Activated CD8-positive, alpha-beta memory T cell treated with anti-CD3 and anti-CD28 coated beads, Interleukin-2, amount 50 U/mL, for 1 hour (primary cell): ENCODE measurements around the gene ITIH4.

Source experiments
- DNase-seq: peaks from one replicate; pipeline ENCODE4 v3.0.0-alpha.2; 2020; ENCODE audit errors: extremely low read depth

Gene ITIH4

DNA sequence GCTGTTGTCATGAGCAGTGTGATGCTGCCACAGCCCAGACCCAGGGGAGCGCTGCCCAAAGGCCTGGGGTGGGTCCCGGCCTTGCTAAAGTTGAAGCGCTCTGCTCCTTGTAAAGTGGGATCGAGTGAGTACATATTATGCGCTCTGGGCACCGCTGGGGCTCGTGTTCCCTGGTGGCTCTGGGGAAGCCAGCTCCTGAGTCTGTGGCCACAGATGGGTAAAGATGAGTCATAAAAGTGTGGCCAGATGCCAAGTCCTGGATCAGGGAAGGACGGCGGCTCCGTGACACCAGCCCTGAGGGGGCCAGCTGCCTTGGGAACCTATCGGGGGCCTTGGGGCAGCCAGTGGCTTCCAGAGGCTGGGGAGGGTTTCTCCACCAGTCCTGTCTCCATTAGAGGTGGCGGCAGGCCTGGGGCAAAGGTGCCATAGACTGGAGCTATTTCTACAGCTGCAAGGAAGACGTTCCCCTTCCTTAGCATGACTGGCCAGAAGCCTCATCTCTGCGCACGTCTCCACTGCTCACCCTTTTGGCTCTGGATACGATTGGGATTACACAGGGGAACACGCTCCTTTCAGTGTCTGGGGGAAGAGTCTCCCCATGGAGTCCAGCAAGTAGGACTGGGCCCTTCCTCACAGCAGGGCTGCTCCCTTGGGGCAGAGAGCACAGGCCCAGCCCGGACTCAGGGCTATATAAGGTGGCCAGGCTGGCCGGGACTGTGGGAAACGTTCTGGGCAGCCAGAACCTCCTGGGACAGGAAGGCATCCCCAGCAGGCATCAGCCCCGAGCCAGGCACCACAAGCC is 1.2 kb upstream of the ITIH4 start:
- DNase-seq: no peak

DNA sequence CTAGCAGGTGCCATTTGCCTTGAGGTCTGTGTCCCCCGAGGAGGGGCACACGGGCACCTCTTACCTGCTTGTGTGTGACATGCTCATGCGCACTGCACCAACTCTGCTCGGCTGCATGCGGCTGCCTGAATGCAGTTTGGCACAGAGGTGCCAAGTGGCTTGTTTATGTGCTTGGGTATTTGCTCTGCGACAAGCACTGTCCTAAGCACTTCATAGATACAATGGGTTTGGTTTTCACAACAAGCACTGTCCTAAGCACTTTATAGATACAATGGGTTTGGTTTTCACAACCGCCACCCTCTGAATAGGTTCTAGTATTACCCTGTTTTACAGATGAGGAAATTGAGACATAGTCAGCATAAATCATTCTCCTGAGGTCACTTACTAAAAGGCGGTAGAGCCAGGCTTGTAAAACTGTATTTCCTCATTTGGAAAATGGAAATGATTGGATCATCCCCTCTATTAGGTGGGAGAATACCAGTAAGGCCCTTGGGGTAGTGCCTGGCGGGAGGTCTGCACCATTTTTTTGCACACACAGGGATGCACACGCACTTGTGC is 487 bp downstream of the ITIH4 start:
- no peak for DNase-seq

DNA sequence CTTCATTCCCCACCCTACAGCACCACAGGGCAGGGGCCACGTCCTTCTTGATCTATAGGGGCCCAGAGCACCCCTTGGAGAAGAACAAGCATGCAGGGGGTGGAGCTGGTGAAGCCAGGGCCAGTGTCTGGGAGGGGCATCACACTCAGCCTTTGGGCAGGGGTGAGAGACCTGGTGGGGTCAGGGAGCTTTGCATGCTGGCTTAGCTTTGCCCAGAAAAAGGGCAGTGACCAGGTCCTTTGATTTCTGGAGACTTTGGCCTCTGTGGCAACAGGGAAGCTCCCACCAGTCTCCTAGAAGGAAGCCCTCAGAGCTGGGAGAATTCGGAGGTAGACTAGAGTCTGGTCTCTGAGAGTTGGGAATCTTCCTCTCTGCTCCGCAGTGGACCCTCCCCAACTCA is 990 bp downstream of the ITIH4 start:
- no peak for DNase-seq

DNA sequence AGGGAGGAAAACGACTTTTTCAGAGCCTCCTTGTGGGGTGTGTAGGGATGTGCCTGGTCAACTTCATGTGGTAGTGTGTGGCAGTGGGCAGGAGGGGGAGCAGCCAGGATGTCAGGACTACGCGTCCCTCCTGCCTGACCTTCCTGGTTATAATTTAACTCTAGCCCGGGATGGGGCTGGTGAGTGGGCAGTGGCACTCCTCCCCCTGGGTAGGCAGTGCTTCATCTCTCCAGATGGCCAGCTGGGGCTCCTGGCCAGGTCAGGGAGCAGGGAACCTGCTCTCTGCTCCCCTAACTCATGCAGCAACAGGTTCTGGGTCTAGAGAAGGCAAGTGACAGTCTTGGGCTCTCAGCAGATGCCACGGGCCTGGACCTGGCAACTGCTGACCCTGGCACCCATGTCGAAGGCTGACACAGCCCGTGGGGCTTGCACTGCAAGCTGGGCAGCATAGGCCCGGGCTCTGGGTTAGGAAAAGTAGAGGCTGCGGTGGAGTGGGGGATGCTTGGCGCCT is 2.6 kb downstream of the ITIH4 start:
- DNase-seq: no peak

DNA sequence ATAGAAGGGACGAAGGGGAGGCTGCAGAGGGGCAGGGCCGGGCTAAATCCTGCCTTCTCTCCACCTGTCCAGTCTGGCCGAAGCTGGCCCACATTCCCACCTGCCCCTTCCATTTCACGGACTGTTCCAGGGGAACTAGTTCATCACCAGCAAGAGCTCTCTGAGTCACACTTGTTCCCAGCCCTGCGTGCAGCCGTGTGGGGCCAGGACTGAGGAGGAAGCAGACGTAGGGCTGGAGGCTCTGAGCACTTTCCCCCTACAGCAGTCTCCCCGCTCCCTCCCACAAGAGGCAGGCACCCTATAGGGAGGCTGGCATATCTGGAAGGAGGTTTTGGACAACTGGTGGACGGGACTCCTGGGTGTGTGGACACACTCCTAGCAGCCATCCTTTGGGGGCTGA is 3.0 kb downstream of the ITIH4 start:
- no peak for DNase-seq

DNA sequence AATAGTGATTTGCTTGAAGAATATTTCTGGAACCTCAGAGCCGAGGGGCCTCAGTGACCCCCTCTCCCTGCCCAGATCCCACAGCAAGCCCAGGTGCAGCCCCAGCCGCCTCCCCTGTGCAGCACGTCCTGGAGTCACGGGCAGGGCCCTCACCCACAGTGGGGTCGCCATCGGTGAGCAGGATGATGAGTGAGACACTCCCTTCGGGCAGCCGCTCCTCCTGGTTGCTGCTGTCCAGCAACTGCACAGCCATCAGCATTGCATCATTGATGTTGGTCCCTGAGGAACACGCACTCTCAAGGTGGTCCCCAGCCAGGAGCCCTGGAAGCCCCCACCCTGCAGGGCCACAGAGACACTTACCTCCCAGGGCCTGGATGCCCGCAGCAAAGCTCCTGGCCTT is 6.4 kb downstream of the ITIH4 start:
- DNase-seq: no peak

DNA sequence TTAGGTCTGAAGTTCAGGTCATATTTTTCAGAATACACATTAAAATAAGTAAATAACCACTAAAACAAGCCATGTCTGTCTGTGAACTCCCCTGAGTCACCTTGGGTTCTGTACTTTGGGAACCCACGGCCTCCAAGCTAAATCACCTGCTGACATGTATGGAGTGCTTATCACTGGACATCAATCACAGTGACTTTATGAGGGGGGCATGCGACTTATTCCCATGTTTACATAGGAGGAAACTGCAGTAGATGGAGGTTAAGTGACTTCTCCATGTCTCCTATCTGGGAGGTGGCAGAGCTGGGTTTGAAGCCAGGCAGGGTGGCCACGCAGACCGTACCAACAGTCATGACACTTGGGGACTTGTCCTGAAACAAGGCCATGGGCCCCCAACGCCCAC is 8.1 kb downstream of the ITIH4 start:
- no peak for DNase-seq

DNA sequence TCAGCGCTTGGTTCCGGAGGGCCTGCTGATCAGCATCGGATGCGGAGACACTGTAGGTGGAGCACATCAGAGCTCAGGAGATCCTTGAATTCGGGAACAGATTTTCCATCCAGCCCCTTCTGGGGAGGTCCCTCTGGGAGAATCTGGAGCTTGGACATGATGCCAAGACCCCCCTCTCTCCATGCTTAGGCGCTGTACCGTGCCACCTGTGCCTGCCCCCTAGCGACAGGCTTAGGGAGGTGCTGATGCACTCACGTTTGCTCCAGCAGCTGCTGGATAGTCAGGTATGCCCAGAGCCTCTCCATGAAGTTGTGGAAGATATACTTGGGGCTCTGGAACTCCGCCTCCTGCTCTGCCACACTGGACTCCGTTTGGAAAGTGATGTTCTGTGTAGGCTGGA is 9.7 kb downstream of the ITIH4 start:
- DNase-seq: no peak

DNA sequence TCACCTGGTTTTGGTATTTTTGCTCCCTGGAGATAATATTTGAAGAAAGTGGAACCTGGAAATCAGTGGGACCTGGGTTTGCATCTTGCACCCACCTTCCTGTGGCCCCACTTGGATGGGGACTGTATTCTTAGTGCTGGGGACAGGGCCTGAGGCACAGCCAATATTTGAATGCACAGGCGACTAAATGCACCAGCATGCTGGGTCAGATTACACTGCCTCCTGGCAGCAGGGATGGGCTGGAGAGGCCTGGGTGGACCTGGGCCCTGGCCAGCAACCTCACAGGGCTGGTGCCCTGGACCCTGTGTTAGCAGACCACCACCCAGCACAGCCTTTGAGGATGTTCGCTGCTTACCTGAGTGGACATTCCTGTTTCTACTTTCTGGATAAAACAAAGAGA is 10.5 kb downstream of the ITIH4 start:
- no peak for DNase-seq

DNA sequence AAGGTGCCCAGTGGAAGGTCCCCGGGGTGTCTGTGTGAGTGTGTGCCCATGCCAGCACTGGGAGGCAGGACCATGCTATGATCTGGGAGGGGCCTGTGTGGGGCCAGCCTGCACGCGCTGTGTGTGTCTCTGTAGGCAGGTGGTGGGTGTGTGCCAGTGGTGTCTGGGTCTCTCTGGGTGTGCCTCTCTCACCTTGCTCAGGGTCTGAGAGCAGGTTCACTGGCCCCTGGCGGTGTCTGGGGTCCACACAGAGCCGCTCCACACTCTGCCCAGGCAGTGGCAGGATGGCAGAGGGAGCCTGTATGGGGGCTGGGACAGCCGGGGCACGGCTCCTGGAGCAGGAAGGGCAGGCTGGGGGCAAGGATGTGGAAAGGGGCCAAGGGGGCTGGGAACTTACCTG is 12.6 kb downstream of the ITIH4 start:
- no peak for DNase-seq

DNA sequence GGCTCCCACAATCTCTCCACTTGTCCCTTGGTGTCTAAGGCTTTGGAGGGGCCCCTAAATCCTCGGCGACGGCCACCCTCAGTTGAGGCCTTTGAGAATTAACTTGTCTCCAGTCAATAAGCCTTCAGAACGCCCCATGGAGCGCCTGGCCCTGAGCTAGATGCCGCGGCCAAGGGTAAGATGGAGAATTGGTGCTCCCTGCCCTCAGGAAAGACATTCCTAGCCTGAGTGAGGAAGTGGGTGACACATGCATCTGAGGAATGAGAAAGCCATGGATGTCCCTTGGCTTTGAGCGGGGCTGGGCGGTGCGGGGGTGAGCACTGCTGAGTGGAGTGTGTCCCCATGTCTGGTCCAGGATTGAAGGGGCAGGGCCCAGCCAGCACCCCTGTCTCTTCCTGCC is 13.3 kb downstream of the ITIH4 start:
- no peak for DNase-seq

DNA sequence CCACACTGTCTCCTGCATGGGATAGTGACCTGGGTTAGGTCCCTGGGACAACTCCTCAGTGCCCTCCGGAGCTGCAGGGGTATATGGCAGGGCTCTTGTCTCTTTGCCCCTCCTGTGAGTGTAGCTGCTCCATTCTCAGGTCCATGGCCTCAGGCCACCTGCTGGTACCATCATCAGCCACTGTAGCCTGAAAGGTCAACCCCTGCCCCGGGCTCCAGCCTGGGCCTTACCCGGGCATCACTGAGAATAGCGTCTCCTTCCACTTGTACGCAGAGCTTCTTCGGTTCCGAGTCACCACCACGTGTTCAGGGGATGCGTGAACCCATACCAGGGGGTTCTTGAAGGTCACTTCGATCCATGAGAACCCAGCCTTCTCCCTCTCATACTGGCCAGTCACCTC is 13.8 kb downstream of the ITIH4 start:
- DNase-seq: no peak

DNA sequence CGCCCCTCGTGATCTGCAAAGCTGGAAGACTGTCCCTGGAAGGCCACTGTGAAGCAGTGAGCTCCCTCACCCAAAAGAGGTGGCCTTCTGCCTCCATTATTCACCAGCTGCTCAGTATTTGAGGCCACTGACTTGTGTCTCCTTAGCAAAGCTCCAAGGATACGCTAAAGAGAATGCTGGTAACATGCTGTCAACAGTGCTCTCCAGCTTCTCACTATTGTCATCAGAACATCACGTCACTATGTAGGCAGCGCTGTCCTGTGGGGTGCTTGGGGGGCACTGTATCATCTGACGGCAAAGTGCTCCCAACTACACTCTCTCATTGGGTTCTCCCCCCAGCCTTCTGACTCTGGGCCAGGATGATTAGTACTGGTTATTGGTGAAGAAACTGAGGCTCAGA is 14.3 kb downstream of the ITIH4 start:
- no peak for DNase-seq

DNA sequence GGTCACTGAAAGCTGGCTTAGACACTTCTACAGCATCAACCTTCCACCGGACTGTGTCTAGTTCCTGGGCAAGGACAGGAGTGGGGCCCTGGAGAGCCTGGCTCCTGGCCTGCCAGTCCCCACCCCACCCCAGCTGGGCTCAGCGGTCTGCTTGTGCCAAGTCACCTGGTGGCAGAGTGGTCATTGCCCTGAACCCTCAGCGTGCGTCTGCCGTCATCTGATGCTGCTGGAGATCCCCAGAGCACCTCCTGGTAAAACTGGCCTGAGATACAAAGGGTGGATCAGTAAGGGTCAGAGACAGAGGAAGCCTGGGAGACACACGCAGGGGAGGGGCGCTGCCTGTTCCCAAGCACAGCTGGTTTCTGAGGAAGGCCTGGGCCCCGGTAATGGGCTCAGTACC is 16.7 kb downstream of the ITIH4 start:
- no peak for DNase-seq

DNA sequence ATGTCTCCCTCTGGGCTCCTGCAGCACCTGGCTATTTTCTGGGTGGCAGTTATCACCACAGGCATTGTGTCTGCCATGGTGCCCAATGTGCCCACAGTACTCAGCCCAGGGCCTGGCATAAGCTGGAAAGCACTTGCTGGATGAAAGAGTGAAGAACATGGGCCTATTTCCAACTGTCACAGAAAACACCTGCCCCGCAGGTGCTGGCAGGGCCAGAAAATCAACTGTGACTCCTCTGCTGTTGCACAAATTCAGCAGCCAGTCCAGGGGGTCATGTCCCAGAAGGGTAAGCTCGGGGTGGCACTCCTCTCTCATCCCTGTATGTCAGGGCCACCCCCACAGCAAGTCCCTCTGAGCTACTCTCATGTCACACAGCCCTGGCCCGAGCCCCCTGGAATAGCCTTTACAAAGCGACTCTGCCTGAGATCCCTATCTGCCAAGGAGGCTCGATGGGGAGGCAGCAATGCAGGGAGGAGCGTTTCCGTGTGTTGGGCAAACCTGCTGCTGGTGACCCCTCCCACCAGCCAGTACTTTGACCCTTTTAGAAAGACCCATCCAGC is 18.9 kb downstream of the ITIH4 start:
- no peak for DNase-seq

DNA sequence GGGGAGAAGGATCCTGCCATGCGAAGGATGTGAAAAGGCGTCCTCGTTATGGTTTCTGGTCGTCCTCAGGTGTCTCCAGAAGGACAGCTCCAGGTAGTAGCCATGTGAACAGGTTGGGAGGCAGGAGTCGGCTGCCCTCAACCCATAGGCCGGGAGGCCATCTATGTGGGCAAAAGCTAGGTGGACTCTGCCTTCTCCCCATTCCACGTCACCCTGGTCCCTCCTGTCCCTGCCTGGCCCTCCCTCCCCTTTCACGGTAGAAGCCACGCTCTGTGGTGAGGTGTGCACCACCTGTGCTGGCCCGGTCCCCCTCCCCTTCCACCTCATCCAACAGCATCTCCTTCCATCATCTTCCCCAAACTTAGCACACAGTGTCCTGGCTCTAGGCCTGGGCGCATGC is 19.5 kb downstream of the ITIH4 start:
- DNase-seq: no peak

DNA sequence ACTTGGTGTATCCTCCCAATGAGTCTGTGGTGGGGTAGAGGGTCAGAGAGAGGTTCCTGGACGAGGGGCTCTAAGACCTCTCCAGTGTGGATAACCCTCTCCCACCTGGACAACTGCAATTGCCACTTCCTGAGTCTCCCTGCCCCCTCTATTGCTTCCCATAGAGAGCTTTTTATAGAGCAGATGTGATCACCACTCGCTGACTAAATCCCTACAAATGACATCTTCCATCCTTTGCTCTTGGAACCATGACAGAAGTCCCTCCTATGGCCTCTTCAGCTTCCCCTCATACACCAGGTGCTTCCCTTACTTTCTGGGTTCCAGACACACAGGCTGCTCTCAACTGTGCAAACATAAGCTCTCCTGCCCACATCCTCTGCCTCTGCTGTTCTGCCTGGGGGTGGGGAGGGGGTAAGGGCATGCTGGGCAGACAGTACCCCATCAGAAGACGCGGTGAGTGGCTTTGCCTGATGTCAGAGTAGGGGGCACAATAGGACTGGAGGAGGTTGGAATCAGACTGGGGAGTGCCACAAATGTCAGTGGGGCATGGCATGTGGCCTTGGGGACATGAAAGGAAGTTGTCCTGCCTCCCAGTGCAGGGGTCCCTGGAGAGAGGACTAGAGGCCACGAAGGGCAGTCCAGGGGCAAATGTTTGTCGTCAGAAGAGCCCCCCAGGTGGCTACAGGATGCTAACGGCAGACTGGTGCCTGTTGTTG is 20.7 kb downstream of the ITIH4 start:
- DNase-seq: no peak

DNA sequence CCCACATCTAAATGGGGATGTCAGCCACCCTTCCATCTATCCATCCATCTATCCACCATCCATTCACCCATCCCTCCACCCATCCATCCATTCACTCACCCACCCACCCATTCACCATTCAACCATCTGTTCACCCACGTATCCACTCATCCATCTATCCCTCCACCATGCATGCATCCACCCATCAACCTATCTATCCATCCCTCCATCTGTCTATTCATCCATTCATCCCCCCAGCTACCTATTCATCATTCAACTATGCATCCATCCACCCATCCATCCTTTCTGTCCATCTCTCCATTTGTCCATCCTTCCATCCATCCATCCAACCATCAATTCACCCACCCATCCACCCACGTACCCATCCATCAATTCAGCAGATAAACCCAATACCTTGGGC is 21.3 kb downstream of the ITIH4 start:
- DNase-seq: no peak

DNA sequence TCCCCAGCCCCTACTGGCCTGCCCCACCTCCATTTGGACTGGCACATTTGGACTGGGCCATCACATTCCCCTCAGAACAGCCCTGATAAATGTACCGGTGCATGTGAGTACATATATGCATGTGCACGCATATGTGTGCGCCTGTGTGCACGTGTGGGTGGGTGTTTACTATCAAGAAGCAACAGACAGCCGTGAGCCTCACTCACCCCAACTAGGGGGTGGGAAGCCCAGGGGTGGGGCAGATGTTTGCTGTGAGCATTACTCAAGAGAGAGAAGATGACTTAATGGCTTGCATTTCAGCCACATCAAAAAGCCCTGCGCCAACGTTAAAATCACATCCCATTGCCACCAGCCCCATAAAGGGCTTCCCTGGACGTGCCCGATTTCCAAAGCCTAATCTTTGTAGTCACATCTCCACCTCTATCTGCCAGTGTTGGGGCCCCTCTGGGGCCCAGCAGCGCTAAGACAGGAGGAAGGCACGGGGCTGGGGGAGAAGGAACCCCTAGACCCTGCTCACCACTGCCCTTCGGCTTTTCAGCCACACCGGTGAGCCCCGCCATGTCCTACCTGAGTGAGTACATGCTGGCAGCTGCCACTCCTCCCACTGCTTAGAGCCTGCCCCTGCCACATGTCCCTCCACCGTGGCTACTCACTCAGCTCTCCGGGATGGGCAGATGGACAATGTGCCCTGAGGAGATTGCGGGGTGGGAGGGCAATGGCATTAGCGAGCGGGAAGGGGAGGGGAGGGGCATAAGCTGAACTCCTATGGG is 25.0 kb downstream of the ITIH4 start:
- DNase-seq: no peak

DNA sequence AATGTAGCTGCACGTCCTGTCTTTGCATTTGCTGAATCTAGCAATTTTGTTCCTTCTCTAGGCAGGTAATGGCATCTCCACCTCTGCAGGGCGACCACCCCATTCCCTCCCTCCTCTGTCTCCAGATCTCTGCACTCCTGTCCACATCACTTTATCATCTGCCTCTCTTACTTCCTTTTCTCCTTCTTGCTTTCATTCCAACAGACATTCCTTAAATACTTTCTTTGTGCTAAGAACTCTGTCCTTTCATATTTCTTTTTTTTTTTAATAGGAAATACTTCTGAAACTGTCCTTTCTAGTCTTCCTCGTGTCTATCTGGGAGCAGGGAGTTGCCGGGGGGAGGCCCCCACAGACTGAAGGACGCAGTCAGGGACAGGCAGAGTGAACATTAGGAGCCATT is 28.6 kb downstream of the ITIH4 start:
- DNase-seq: no peak

DNA sequence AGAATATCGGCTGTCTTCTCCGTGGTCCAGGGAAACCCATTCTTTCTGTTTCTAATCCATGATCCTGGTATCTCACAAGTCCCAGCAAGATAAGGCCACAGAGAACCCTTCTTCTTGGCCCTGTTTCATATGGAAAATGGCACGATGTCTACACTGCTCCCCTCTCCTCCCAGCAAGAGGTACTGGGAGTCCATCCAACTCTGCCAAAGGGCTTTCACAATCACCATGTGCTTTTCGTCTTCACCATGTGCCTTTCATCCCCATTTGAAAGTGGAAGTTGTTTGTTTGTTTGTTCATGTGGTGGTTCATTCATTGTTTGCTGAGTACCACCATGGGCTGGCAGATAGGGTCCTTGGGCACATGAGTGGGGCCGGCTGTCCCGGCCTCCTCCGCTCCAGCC is 30.4 kb downstream of the ITIH4 start:
- DNase-seq: no peak

DNA sequence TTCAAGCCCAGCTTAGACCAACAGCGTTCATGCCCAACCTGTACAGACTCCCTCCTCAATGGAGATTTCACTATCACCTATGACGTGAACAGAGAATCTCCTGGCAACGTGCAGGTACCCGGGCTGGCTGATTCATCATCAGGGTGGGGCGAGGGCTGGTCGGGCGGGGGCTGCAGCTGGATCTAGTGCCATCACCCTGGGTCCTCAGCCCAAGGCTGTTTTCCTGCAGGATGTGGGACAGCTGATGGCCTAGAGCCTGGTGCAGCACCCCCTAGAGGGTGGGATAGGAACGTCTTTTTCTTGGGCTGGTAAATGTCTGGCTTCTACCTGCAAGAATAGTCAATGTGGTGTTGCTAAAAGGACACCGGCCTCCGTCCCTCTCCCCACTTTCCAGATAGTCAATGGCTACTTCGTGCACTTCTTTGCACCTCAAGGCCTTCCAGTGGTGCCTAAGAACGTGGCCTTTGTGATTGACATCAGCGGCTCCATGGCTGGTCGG is 31.4 kb downstream of the ITIH4 start:
- no peak for DNase-seq
